Tibial nerve (tissue), 4 donors: ENCODE data around the gene PPT2. TPM values are rescaled to one million over a fixed set of nuclear protein-coding genes. Genes with fewer than 3 reads are reported as not detected.
"Not testable (repeated sequence)": the region's sequence is repeated elsewhere in the genome, so short reads cannot be mapped to it uniquely, and the experiment has no call there.

Source experiments
- DNase-seq, 2 donors: peaks; one replicate each; pipeline ENCODE4 v3.0.0-alpha.2; 2019; ENCODE audit warnings: low spot score in 2 of 2
- H3K27ac ChIP-seq, 4 donors: fragments of 200-600 bp; sonication (generic) in 3 of 4; one replicate each; pipeline ENCODE4 v1.5.1; 2017 to 2019; ENCODE audit warnings: mild to moderate bottlenecking in 1 of 4
- H3K27me3 ChIP-seq, 2 donors: fragments of 200-600 bp; sonication (generic) in 1 of 2; one replicate each; pipeline versions ENCODE4 v1.5.1 to v1.6.0; 2017 to 2019
- H3K36me3 ChIP-seq, 3 donors: fragments of 200-600 bp; sonication (generic); one replicate each; pipeline ENCODE4 v1.5.1; 2018 to 2019
- H3K4me1 ChIP-seq, 4 donors: fragments of 200-600 bp; sonication (generic) in 3 of 4; one replicate each; pipeline ENCODE4 v1.5.1; 2017 to 2019
- H3K4me3 ChIP-seq, 4 donors: fragments of 200-600 bp; sonication (generic) in 3 of 4; one replicate each; pipeline ENCODE4 v1.5.1; 2017 to 2019; ENCODE audit warnings: mild to moderate bottlenecking in 1 of 4, moderate library complexity in 1 of 4
- H3K9me3 ChIP-seq, 4 donors: fragments of 200-600 bp; sonication (generic) in 3 of 4; one replicate each; pipeline ENCODE4 v1.5.1; 2017 to 2019
- EP300 ChIP-seq, 2 donors: sonication (generic); formaldehyde crosslinking; IDR thresholded peaks; one replicate each; pipeline ENCODE4 v1.6.1; 2017; ENCODE audit warnings: antibody characterized with exemption in 2 of 2, mild to moderate bottlenecking in 1 of 2
- POLR2A ChIP-seq, 2 donors: fragments of 450-650 bp; IDR thresholded peaks; one replicate each; pipeline ENCODE4 v1.6.1; 2017; ENCODE audit warnings: antibody characterized with exemption in 2 of 2, mild to moderate bottlenecking in 2 of 2, moderate library complexity in 2 of 2
- WGBS, 2 donors: methylation state at CpG; one replicate each; pipeline ENCODE4 v1.1.5; 2018; 5-methylcytosine and 5-hydroxymethylcytosine counted together
- total RNA-seq, 4 donors: library from RNA; depleted of rRNA; stranded (reverse); fragments of >200 nt; gene quantifications; one replicate each; pipeline ENCODE4 v1.1.0, GENCODE V29; 2016
- TF ChIP-seq, protein P1 (sequence below), 5 experiments: fragments of 200-600 bp in 3 of 5; fragments of 450-650 bp in 2 of 5; sonication (generic) in 3 of 5; IDR thresholded peaks; one replicate each; pipeline ENCODE4 v1.5.1; 2016 to 2019; ENCODE audit warnings: antibody characterized with exemption in 5 of 5, mild to moderate bottlenecking in 3 of 5, moderate library complexity in 2 of 5

PPT2 gene
- total RNA-seq, 4 donors from 2014 or later, result 33.0 to 75.2 (median 40.1) TPM

DNA sequence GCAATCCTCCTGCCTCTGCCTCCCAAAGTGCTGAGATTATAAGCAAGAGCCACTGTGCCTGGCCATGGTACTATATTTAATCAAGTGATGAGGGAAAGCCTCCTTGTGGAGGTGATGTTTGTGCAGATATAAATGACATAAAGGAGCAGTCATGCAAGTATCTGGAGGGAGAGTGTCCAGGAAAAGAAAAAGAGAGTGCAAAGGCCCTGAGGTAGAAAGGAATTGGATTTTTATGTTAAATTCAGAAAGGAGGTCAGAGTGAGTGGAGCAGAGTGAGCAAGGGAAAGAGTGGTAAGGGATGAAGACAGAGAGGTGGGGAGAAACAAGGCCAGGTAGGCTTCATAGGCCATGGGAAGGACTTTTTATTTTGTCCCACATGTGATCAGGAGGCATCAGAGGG lies 16.5 kb upstream of the PPT2 start:
- TF ChIP-seq EP300 (IDR thresholded peaks at IDR 0.05) (no peak), POLR2A (IDR thresholded peaks at IDR 0.05) (no peak)
- TF ChIP-seq, protein P1, sequence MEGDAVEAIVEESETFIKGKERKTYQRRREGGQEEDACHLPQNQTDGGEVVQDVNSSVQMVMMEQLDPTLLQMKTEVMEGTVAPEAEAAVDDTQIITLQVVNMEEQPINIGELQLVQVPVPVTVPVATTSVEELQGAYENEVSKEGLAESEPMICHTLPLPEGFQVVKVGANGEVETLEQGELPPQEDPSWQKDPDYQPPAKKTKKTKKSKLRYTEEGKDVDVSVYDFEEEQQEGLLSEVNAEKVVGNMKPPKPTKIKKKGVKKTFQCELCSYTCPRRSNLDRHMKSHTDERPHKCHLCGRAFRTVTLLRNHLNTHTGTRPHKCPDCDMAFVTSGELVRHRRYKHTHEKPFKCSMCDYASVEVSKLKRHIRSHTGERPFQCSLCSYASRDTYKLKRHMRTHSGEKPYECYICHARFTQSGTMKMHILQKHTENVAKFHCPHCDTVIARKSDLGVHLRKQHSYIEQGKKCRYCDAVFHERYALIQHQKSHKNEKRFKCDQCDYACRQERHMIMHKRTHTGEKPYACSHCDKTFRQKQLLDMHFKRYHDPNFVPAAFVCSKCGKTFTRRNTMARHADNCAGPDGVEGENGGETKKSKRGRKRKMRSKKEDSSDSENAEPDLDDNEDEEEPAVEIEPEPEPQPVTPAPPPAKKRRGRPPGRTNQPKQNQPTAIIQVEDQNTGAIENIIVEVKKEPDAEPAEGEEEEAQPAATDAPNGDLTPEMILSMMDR (IDR thresholded peaks at IDR 0.05), result no peak
- Histone ChIP-seq H3K27me3 (no peaks in the 10 kb centered on the region), H3K27ac (no peak overlapping the region), H3K4me3 (no peak overlapping the region), H3K9me3 (no peaks in the 10 kb centered on the region), H3K4me1 (peaks cover 0 to 3% (median 0%) of the 10 kb centered on the region in 4 donors), H3K36me3 (no peaks in the 10 kb centered on the region)
- no peak for DNase-seq

DNA sequence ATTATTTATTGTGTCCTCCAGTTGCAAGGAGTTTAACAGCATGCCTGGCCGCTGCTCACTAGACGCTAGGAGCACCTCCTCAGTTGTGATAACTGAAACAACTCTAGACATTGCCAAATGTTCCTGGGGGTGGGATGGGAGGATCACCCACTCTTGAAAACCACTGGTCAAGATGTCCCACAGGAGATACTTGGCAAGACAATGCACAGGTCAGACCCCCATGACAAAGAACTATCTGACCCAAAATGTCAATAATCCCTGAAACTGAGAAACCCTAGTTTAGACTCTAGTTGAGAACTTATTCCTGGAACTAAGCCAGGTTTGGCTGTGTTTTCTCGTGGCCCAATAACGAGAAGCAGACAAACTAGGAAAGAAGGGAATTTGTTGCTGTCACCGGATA lies 14.4 kb upstream of the PPT2 start:
- H3K9me3 ChIP-seq, result no peaks in the 10 kb centered on the region
- H3K27me3 ChIP-seq, result no peaks in the 10 kb centered on the region
- TF ChIP-seq EP300 (IDR thresholded peaks at IDR 0.05) (no peak), POLR2A (IDR thresholded peaks at IDR 0.05) (no peak)
- TF ChIP-seq, protein P1 (IDR thresholded peaks at IDR 0.05), result no peak
- H3K36me3 ChIP-seq, result no peaks in the 10 kb centered on the region
- no peak for DNase-seq
- H3K27ac ChIP-seq, result no peak overlapping the region
- H3K4me1 ChIP-seq, result peaks cover 0 to 3% (median 0%) of the 10 kb centered on the region in 4 donors
- WGBS, 2 donors, result 54 to 60% methylated on average over 5 of the region's 5 CpGs
- H3K4me3 ChIP-seq, result no peak overlapping the region

DNA sequence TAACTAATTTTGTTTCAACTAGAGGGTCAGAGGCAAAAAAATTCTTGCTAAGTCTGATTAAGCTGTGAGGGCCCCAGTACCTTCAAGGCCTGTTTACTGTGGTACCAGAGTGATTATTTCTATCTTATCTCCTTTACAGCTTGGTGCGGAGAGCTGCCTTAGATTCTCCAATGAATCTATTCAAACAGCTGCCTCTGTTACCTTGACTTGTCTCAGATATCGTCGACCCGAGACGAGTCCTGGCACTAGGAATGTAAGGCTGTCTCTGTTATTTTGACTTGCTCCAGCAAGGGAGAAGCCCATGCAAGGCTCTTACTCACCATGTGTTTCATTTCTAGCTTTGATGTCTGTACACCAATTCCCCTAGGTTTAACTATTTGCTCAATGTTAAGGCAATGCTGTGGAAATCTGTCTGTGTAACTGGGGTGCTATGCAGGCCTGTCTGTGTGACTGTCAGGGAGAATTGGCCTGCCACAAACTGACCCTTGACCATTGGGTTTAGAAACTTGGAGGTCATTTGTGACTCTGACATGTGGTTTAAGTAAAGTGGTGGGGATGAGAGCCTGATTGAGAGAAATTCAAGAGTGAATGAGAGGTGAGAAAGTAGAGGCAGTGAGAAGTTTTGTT lies 13.4 kb upstream of the PPT2 start:
- H3K36me3 ChIP-seq, result no peaks in the 10 kb centered on the region
- TF ChIP-seq POLR2A (IDR thresholded peaks at IDR 0.05) (no peak), EP300 (IDR thresholded peaks at IDR 0.05) (no peak)
- TF ChIP-seq, protein P1 (IDR thresholded peaks at IDR 0.05), result no peak
- H3K4me3 ChIP-seq, result no peak overlapping the region
- WGBS, 2 donors, result 80 to 82% methylated on average over 5 of the region's 5 CpGs
- no peak overlapping the region for H3K27ac ChIP-seq
- no peaks in the 10 kb centered on the region for H3K27me3 ChIP-seq
- peaks cover 0 to 3% (median 0%) of the 10 kb centered on the region in 4 donors for H3K4me1 ChIP-seq
- no peaks in the 10 kb centered on the region for H3K9me3 ChIP-seq
- no peak for DNase-seq

DNA sequence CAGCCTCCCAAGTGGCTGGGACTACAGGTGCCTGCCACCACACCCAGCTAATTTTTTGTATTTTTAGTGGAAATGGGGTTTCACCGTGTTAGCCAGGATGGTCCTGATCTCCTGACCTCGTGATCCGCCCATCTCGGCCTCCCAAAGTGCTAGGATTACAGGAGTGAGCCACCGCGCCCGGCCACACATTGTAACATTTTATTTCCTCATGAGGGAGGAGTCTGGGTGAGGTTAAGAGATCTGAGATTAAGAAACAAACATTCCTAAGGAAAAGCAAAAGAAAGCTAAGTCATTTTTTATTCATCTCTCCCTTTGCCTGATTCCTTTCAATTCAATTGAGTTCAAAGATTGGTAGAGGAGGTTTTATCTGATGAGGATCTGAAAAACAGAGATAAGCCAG lies 9.7 kb upstream of the PPT2 start:
- H3K9me3 ChIP-seq, H3K4me1 ChIP-seq, H3K27ac ChIP-seq, H3K4me3 ChIP-seq, DNase-seq, H3K36me3 ChIP-seq, H3K27me3 ChIP-seq: not testable (repeated sequence)
- WGBS, 2 donors, result 69 to 84% methylated on average over 7 of the region's 7 CpGs

DNA sequence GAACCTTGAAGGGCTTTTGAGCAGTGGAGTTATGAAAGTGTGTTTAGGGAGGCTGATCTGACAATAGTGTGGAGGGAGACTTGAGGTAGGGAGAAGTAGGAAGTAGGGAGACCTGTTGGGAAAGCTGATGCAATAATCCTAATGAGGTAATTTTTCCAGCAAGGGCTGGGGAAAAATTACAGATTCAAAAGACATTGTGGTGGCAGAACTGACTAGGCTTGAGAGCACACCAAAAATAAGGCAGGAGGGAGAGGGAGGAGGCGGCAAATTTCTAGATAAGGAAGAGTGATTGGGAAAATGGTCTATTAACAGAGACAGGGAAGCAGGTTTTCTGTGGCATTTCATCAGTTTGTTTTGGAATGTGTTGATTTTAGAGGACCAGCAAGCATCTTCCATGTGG lies 7.7 kb upstream of the PPT2 start:
- no peak overlapping the region for H3K4me3 ChIP-seq
- H3K9me3 ChIP-seq, result no peaks in the 10 kb centered on the region
- no peak for DNase-seq
- 84 to 86% methylated on average over 1 of the region's 1 CpG for WGBS, 2 donors
- H3K27me3 ChIP-seq, result no peaks in the 10 kb centered on the region
- peaks cover 0 to 19% (median 6%) of the 10 kb centered on the region in 4 donors for H3K4me1 ChIP-seq
- no peak overlapping the region for H3K27ac ChIP-seq
- H3K36me3 ChIP-seq, result peaks cover 0 to 10% (median 0%) of the 10 kb centered on the region in 3 donors
- TF ChIP-seq EP300 (IDR thresholded peaks at IDR 0.05) (no peak), POLR2A (IDR thresholded peaks at IDR 0.05) (no peak)
- TF ChIP-seq, protein P1 (IDR thresholded peaks at IDR 0.05), result no peak

DNA sequence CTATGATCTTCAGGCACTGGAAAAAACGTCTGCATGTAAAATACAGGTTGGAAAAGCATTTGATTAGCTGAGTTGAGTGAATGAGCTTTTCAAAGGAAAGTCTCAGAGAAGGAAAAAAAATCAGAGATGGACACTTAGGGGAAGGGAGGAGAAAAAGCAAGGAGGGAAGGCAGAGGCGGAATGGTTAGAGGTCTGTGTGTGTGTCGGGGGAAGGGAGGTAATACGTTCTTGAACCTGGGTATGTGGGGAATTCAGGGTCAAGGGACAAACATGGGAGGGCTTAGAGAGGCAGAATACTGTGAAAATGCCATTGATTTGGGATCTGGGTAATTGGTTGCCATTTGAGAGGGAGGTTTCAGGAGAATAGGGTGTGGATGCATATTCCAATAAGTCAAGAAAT lies 7.3 kb upstream of the PPT2 start:
- TF ChIP-seq POLR2A (IDR thresholded peaks at IDR 0.05) (no peak), EP300 (IDR thresholded peaks at IDR 0.05) (no peak)
- TF ChIP-seq, protein P1 (IDR thresholded peaks at IDR 0.05), result no peak
- Histone ChIP-seq H3K36me3 (peaks cover 0 to 10% (median 0%) of the 10 kb centered on the region in 3 donors), H3K27me3 (no peaks in the 10 kb centered on the region), H3K4me3 (no peak overlapping the region), H3K27ac (no peak overlapping the region), H3K4me1 (peaks cover 0 to 22% (median 6%) of the 10 kb centered on the region in 4 donors), H3K9me3 (no peaks in the 10 kb centered on the region)
- 35 to 39% methylated on average over 4 of the region's 4 CpGs for WGBS, 2 donors
- DNase-seq, result no peak
